ENCODE data around the gene NDEL1.

The NDEL1 gene

DNA sequence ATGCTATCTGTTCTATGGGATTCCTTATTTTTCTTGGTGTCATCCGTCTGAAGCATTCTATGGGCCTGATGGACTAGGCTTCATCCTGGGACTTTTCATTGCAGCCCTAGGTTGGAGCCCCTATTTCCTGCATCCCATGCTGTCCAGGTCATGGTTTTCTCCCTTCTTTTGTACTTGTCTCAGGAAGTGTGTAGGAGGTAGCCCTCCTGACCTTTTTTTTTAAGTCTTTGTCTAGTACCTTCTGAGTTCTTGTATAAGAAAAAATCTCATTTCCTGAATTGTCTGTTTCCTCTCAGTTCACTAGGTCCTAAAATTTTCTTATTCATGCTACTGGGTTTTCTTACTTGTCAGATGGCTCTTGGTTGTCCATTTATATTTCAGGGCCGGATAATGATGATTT is 6.0 kb downstream of the NDEL1 start:
- no peak overlapping the region for H3K9ac ChIP-seq (ENCODE audit: low read length)
- no peak overlapping the region for H2BK120ac ChIP-seq (ENCODE audit: low read depth, low read length)
- WGBS (ENCODE audit: extremely low coverage, insufficient coverage, low lambda C conversion rate), result no CpG with 5 or more reads among the region's 2 CpGs
- H3K36me3 ChIP-seq (ENCODE audit: control insufficient read depth, insufficient read depth, low read length), result peaks cover 1% of the 10 kb centered on the region
- H3K27ac ChIP-seq (ENCODE audit: low read depth, low read length), result no peak overlapping the region
- H2BK5ac ChIP-seq (ENCODE audit: low read length), result no peak overlapping the region
- H3K79me1 ChIP-seq (ENCODE audit: low read length), result peaks cover 19% of the 10 kb centered on the region
- peak overlapping the region; percentile 5 for H4K8ac ChIP-seq (ENCODE audit: low read depth, low read length)
- no peaks in the 10 kb centered on the region for H3K4me1 ChIP-seq (ENCODE audit: control insufficient read depth, low read depth, low read length)
- no peak overlapping the region for H3K56ac ChIP-seq (ENCODE audit: low read length)
- no peak overlapping the region for H3K4me2 ChIP-seq (ENCODE audit: low read length)
- no peak overlapping the region for H3K4me3 ChIP-seq (ENCODE audit: low read length)
- no peak overlapping the region for H2BK15ac ChIP-seq (replicated peaks; ENCODE audit: low read depth)
- H3K27me3 ChIP-seq (ENCODE audit: insufficient read depth, low read length, poor library complexity), result no peaks in the 10 kb centered on the region
- H4K5ac ChIP-seq (ENCODE audit: low read length), result no peak overlapping the region
- no peak overlapping the region for H2AK5ac ChIP-seq (ENCODE audit: low read length)
- H3K23ac ChIP-seq (ENCODE audit: low read length), result no peak overlapping the region
- DNase-seq, result no peak
- H3K18ac ChIP-seq (ENCODE audit: low read length), result no peak overlapping the region
- peaks cover 41% of the 10 kb centered on the region for H3K79me2 ChIP-seq (ENCODE audit: control insufficient read depth, insufficient read depth, low read length)
- H3K4ac ChIP-seq (ENCODE audit: low read depth, low read length), result no peak overlapping the region

DNA sequence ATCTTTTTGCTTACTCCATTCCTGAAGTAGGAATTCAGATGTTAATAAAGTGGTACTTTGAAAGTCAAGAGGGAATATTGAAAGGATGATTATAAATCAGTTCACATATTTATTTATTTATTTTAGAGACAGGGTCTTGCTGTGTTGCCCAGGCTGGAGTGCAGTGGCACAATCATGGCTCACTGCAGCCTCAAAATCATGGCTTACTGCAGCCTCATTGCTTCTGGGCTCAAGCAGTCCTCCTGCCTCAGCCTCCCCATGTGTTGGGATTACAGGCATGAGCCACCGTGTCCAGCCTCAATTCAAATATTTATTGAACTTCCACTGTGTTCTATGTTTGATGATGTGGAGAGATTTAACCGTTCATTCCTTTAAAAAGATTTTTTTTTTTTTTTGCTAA is 6.6 kb downstream of the NDEL1 start:
- Histone ChIP-seq H3K18ac (ENCODE audit: low read length) (no peak overlapping the region), H4K5ac (ENCODE audit: low read length) (no peak overlapping the region), H3K36me3 (ENCODE audit: control insufficient read depth, insufficient read depth, low read length) (peaks cover 1% of the 10 kb centered on the region), H3K79me1 (ENCODE audit: low read length) (peaks cover 19% of the 10 kb centered on the region), H3K4ac (ENCODE audit: low read depth, low read length) (no peak overlapping the region), H3K23ac (ENCODE audit: low read length) (no peak overlapping the region), H3K79me2 (ENCODE audit: control insufficient read depth, insufficient read depth, low read length) (peaks cover 36% of the 10 kb centered on the region), H3K9ac (ENCODE audit: low read length) (no peak overlapping the region), H3K27ac (ENCODE audit: low read depth, low read length) (no peak overlapping the region), H2BK120ac (ENCODE audit: low read depth, low read length) (no peak overlapping the region), H3K27me3 (ENCODE audit: insufficient read depth, low read length, poor library complexity) (no peaks in the 10 kb centered on the region), H2BK15ac (replicated peaks; ENCODE audit: low read depth) (no peak overlapping the region), H3K4me2 (ENCODE audit: low read length) (no peak overlapping the region), H2AK5ac (ENCODE audit: low read length) (no peak overlapping the region), H3K56ac (ENCODE audit: low read length) (no peak overlapping the region), H2BK5ac (ENCODE audit: low read length) (no peak overlapping the region), H3K4me1 (ENCODE audit: control insufficient read depth, low read depth, low read length) (no peaks in the 10 kb centered on the region), H4K8ac (ENCODE audit: low read depth, low read length) (no peak overlapping the region), H3K4me3 (ENCODE audit: low read length) (no peak overlapping the region)
- no CpG with 5 or more reads among the region's 2 CpGs for WGBS (ENCODE audit: extremely low coverage, insufficient coverage, low lambda C conversion rate)
- no peak for DNase-seq

DNA sequence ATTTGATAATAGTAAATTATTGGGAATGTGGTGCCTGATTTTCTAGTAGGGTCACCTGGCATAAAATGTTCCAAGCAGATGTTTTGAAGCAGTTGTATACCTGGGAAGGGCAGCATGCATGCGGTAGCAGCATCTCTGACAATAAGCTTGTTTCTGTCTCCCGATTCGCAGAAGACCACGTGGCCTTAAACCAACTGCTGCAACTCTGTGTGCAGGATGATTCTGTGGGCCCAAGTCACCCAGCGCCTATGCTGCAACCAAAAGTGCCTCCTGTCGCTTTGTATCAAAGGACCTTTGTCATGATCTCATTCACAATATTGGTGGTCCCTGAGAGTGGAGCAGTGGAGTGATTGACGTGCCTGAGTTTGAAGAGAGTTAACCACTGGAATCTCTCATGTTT is 8.1 kb downstream of the NDEL1 start:
- Histone ChIP-seq H2BK15ac (replicated peaks; ENCODE audit: low read depth) (no peak overlapping the region), H4K5ac (ENCODE audit: low read length) (no peak overlapping the region), H3K23ac (ENCODE audit: low read length) (no peak overlapping the region), H3K4me3 (ENCODE audit: low read length) (no peak overlapping the region), H3K4me1 (ENCODE audit: control insufficient read depth, low read depth, low read length) (no peaks in the 10 kb centered on the region), H2BK5ac (ENCODE audit: low read length) (no peak overlapping the region), H4K8ac (ENCODE audit: low read depth, low read length) (no peak overlapping the region), H2BK120ac (ENCODE audit: low read depth, low read length) (no peak overlapping the region), H3K56ac (ENCODE audit: low read length) (no peak overlapping the region), H2AK5ac (ENCODE audit: low read length) (no peak overlapping the region), H3K27me3 (ENCODE audit: insufficient read depth, low read length, poor library complexity) (no peaks in the 10 kb centered on the region), H3K27ac (ENCODE audit: low read depth, low read length) (no peak overlapping the region), H3K18ac (ENCODE audit: low read length) (no peak overlapping the region), H3K79me2 (ENCODE audit: control insufficient read depth, insufficient read depth, low read length) (peaks cover 26% of the 10 kb centered on the region), H3K4ac (ENCODE audit: low read depth, low read length) (no peak overlapping the region), H3K9ac (ENCODE audit: low read length) (no peak overlapping the region), H3K36me3 (ENCODE audit: control insufficient read depth, insufficient read depth, low read length) (peaks cover 3% of the 10 kb centered on the region), H3K4me2 (ENCODE audit: low read length) (no peak overlapping the region), H3K79me1 (ENCODE audit: low read length) (peaks cover 20% of the 10 kb centered on the region)
- no peak for DNase-seq
- WGBS (ENCODE audit: extremely low coverage, insufficient coverage, low lambda C conversion rate), result no CpG with 5 or more reads among the region's 7 CpGs

DNA sequence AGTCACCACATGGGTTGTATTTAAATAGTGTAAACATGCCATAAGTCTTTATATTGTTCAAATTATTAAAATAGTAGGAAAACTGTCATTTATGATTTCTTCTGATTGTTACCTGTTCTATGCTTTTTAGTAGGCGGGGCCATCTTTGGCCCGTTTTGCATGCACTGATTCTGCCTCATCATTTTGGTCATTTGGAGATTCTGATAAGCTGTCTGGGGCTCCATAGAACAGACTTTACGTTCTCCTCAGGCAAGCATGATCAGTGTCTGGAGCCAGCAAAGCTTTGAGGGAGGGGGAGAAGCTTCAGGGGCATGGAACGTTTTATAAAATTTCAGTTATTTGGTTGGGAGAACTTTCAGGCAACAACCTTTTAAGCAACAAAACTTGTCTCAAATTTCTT is 8.8 kb downstream of the NDEL1 start:
- Histone ChIP-seq H4K5ac (ENCODE audit: low read length) (no peak overlapping the region), H2BK15ac (replicated peaks; ENCODE audit: low read depth) (no peak overlapping the region), H3K4me2 (ENCODE audit: low read length) (no peak overlapping the region), H3K23ac (ENCODE audit: low read length) (no peak overlapping the region), H3K4me3 (ENCODE audit: low read length) (no peak overlapping the region), H2BK120ac (ENCODE audit: low read depth, low read length) (no peak overlapping the region), H3K27ac (ENCODE audit: low read depth, low read length) (no peak overlapping the region), H3K79me1 (ENCODE audit: low read length) (peaks cover 20% of the 10 kb centered on the region), H2BK5ac (ENCODE audit: low read length) (no peak overlapping the region), H3K36me3 (ENCODE audit: control insufficient read depth, insufficient read depth, low read length) (peaks cover 4% of the 10 kb centered on the region), H2AK5ac (ENCODE audit: low read length) (no peak overlapping the region), H4K8ac (ENCODE audit: low read depth, low read length) (peak overlapping the region; percentile 13), H3K56ac (ENCODE audit: low read length) (no peak overlapping the region), H3K4me1 (ENCODE audit: control insufficient read depth, low read depth, low read length) (no peaks in the 10 kb centered on the region), H3K4ac (ENCODE audit: low read depth, low read length) (no peak overlapping the region), H3K79me2 (ENCODE audit: control insufficient read depth, insufficient read depth, low read length) (peaks cover 26% of the 10 kb centered on the region), H3K9ac (ENCODE audit: low read length) (no peak overlapping the region), H3K18ac (ENCODE audit: low read length) (no peak overlapping the region), H3K27me3 (ENCODE audit: insufficient read depth, low read length, poor library complexity) (no peaks in the 10 kb centered on the region)
- DNase-seq, result no peak
- WGBS (ENCODE audit: extremely low coverage, insufficient coverage, low lambda C conversion rate), result no CpG with 5 or more reads among the region's 4 CpGs

DNA sequence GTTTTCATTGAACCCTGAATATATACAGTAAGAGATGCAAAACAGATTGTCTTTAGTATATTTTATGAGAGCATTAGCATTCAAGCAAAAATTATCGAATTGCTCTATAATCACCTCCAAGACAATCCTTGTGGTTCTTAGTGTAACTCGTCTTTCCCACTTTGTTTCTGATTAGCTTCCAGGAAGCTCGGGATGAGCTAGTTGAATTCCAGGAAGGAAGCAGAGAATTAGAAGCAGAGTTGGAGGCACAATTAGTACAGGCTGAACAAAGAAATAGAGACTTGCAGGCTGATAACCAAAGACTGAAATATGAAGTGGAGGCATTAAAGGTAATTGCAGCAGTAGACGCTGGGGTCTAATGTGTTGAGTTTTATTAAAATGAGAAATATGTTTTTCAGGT is 9.9 kb downstream of the NDEL1 start:
- no peak overlapping the region for H3K56ac ChIP-seq (ENCODE audit: low read length)
- H3K4me2 ChIP-seq (ENCODE audit: low read length), result no peak overlapping the region
- H3K23ac ChIP-seq (ENCODE audit: low read length), result no peak overlapping the region
- H3K27ac ChIP-seq (ENCODE audit: low read depth, low read length), result no peak overlapping the region
- no peak overlapping the region for H3K9ac ChIP-seq (ENCODE audit: low read length)
- H2BK5ac ChIP-seq (ENCODE audit: low read length), result no peak overlapping the region
- H2BK120ac ChIP-seq (ENCODE audit: low read depth, low read length), result no peak overlapping the region
- H4K5ac ChIP-seq (ENCODE audit: low read length), result no peak overlapping the region
- no peak overlapping the region for H2BK15ac ChIP-seq (replicated peaks; ENCODE audit: low read depth)
- peaks cover 4% of the 10 kb centered on the region for H3K36me3 ChIP-seq (ENCODE audit: control insufficient read depth, insufficient read depth, low read length)
- H3K4me3 ChIP-seq (ENCODE audit: low read length), result no peak overlapping the region
- no peaks in the 10 kb centered on the region for H3K4me1 ChIP-seq (ENCODE audit: control insufficient read depth, low read depth, low read length)
- DNase-seq, result no peak
- H3K4ac ChIP-seq (ENCODE audit: low read depth, low read length), result no peak overlapping the region
- H3K27me3 ChIP-seq (ENCODE audit: insufficient read depth, low read length, poor library complexity), result no peaks in the 10 kb centered on the region
- H3K18ac ChIP-seq (ENCODE audit: low read length), result no peak overlapping the region
- no peak overlapping the region for H2AK5ac ChIP-seq (ENCODE audit: low read length)
- WGBS (ENCODE audit: extremely low coverage, insufficient coverage, low lambda C conversion rate), result no CpG with 5 or more reads among the region's 4 CpGs
- no peak overlapping the region for H4K8ac ChIP-seq (ENCODE audit: low read depth, low read length)
- H3K79me1 ChIP-seq (ENCODE audit: low read length), result peaks cover 18% of the 10 kb centered on the region
- H3K79me2 ChIP-seq (ENCODE audit: control insufficient read depth, insufficient read depth, low read length), result peaks cover 20% of the 10 kb centered on the region

DNA sequence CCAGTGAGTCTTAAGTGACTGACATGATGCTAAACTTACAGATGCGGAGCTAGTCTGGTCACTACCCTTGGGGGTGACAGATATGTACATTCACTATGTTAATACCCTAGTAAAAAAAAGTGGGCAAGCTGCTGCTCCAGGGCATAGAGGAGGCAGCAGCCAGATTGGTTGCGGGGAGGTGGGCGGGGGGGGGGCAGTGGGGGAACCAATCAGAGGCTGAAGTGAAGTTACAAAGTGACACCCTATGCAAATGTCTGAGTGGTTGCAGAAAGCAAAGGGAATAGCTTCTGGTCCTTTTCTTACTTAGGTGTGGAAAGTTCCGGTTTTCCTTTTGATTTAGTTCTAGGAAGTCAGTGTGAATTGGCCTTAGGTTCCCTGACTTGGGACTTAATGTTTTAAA is 12.1 kb downstream of the NDEL1 start:
- Histone ChIP-seq H2BK15ac (replicated peaks; ENCODE audit: low read depth) (no peak overlapping the region), H3K79me2 (ENCODE audit: control insufficient read depth, insufficient read depth, low read length) (peaks cover 5% of the 10 kb centered on the region), H3K4me3 (ENCODE audit: low read length) (no peak overlapping the region), H2BK5ac (ENCODE audit: low read length) (no peak overlapping the region), H3K36me3 (ENCODE audit: control insufficient read depth, insufficient read depth, low read length) (peaks cover 4% of the 10 kb centered on the region), H3K4me2 (ENCODE audit: low read length) (no peak overlapping the region), H3K9ac (ENCODE audit: low read length) (no peak overlapping the region), H3K4ac (ENCODE audit: low read depth, low read length) (no peak overlapping the region), H3K56ac (ENCODE audit: low read length) (no peak overlapping the region), H3K23ac (ENCODE audit: low read length) (no peak overlapping the region), H3K79me1 (ENCODE audit: low read length) (peaks cover 11% of the 10 kb centered on the region), H3K27ac (ENCODE audit: low read depth, low read length) (no peak overlapping the region), H4K5ac (ENCODE audit: low read length) (no peak overlapping the region), H3K27me3 (ENCODE audit: insufficient read depth, low read length, poor library complexity) (no peaks in the 10 kb centered on the region), H2BK120ac (ENCODE audit: low read depth, low read length) (no peak overlapping the region), H3K4me1 (ENCODE audit: control insufficient read depth, low read depth, low read length) (no peaks in the 10 kb centered on the region), H3K18ac (ENCODE audit: low read length) (no peak overlapping the region), H4K8ac (ENCODE audit: low read depth, low read length) (no peak overlapping the region), H2AK5ac (ENCODE audit: low read length) (no peak overlapping the region)
- peak; percentile 75 for DNase-seq
- WGBS (ENCODE audit: extremely low coverage, insufficient coverage, low lambda C conversion rate), result no CpG with 5 or more reads among the region's 4 CpGs
